Transverse colon (tissue), 3 donors: Measurements from ENCODE around the gene TSPAN6.

Experiments used
- POLR2A ChIP-seq: fragments of 450-650 bp; IDR thresholded peaks from one replicate; pipeline ENCODE4 v1.6.1; 2016; ENCODE audit warnings: antibody characterized with exemption, mild to moderate bottlenecking, moderate library complexity
- TF ChIP-seq, protein P1 (sequence below), 5 experiments: fragments of 200-600 bp in 3 of 5; fragments of 450-650 bp in 2 of 5; sonication (generic) in 3 of 5; IDR thresholded peaks; 1 replicate in 2 of 5; 2 replicates in 3 of 5; pipeline ENCODE4 v1.5.1; 2016 to 2017; ENCODE audit warnings: antibody characterized with exemption in 5 of 5, inconsistent platforms in 3 of 5, mild to moderate bottlenecking in 2 of 5, moderate library complexity in 1 of 5

DNA sequence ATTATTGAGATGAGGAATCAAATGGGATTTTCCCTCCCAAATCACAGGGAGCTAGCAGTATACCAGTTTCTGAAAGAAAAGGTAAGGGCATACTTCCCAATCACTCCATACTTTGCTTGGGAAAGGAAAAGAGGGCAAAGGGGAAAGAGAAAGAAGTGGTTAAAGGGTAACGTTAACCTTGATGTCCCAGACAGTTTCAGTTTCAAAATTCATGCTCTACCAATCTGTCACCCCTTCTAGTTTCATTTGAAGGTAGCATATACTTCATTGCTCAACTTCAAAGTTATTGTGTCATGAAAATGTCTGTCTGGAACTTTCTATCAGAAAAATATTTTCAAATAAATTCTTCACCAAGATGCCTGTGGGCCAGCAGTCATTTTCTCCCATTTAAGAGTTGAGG lies 35.8 kb downstream of the TSPAN6 start:
- TF ChIP-seq, protein P1, sequence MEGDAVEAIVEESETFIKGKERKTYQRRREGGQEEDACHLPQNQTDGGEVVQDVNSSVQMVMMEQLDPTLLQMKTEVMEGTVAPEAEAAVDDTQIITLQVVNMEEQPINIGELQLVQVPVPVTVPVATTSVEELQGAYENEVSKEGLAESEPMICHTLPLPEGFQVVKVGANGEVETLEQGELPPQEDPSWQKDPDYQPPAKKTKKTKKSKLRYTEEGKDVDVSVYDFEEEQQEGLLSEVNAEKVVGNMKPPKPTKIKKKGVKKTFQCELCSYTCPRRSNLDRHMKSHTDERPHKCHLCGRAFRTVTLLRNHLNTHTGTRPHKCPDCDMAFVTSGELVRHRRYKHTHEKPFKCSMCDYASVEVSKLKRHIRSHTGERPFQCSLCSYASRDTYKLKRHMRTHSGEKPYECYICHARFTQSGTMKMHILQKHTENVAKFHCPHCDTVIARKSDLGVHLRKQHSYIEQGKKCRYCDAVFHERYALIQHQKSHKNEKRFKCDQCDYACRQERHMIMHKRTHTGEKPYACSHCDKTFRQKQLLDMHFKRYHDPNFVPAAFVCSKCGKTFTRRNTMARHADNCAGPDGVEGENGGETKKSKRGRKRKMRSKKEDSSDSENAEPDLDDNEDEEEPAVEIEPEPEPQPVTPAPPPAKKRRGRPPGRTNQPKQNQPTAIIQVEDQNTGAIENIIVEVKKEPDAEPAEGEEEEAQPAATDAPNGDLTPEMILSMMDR (IDR thresholded peaks at IDR 0.05): no peak
- TF ChIP-seq POLR2A: no peak
